GM21423 (cell line): Measurements from ENCODE around the gene ZNF20.

Experiments used
- ATAC-seq: cut with Tn5 transposase; IDR thresholded peaks from one replicate; pipeline ENCODE4 v1.9.1; 2021; ENCODE audit warnings: mild to moderate bottlenecking, moderate library complexity; ENCODE audit not compliant: unreplicated experiment

The ZNF20 gene

GRCh38 chr19:12139885-12140544 lies at the start of gene ZNF20:
Gene ZNF20 (minus strand): TSS chr19:12140350. CDS start chr19:12140182, 168 bp downstream.
- ATAC-seq = peak; percentile 84

GRCh38 chr19:12187625-12188024 lies 47.5 kb upstream of the ZNF20 start:
- ATAC-seq = no peak

- ATAC-seq = no peak
These were observed 40.2 kb upstream of the ZNF20 start for GRCh38 chr19:12180377-12180776.

- no peak for ATAC-seq
These were observed 26.5 kb upstream of the ZNF20 start for GRCh38 chr19:12166626-12167025.

GRCh38 chr19:12163826-12164225 lies 23.7 kb upstream of the ZNF20 start:
- ATAC-seq = no peak

GRCh38 chr19:12162882-12163806 lies 23.0 kb upstream of the ZNF20 start, which contains the start of gene ZNF136:
Gene ZNF136 (plus strand): TSS chr19:12163096. CDS start chr19:12163204, 108 bp downstream.
- peak; percentile 97 for ATAC-seq

- ATAC-seq = peak; percentile 12
These were observed 22.3 kb upstream of the ZNF20 start for GRCh38 chr19:12162513-12162881.

- ATAC-seq = no peak
These were observed 19.7 kb upstream of the ZNF20 start for GRCh38 chr19:12159773-12160414.

- peak; percentile 71 for ATAC-seq
These were observed 16.3 kb upstream of the ZNF20 start, which contains the start of gene ZNF625 for GRCh38 chr19:12156223-12157058. Gene ZNF625 (minus strand): TSS chr19:12156734. CDS start chr19:12156558, 176 bp downstream.

GRCh38 chr19:12155324-12155860 lies 15.2 kb upstream of the ZNF20 start:
- no peak for ATAC-seq

GRCh38 chr19:12145348-12145747 lies 5.2 kb upstream of the ZNF20 start:
- ATAC-seq = no peak

GRCh38 chr19:12141405-12141736 lies 1.2 kb upstream of the ZNF20 start:
- no peak for ATAC-seq

- no peak for ATAC-seq
These were observed 625 bp upstream of the ZNF20 start for GRCh38 chr19:12140545-12141404.

- no peak for ATAC-seq
These were observed 881 bp downstream of the ZNF20 start for GRCh38 chr19:12139269-12139668.

GRCh38 chr19:12137221-12137940 lies 2.8 kb downstream of the ZNF20 start:
- ATAC-seq = no peak

- no peak for ATAC-seq
These were observed 7.1 kb downstream of the ZNF20 start for GRCh38 chr19:12133069-12133468.

- ATAC-seq = no peak
These were observed 13.4 kb downstream of the ZNF20 start for GRCh38 chr19:12126707-12127106.

- ATAC-seq = no peak
These were observed 22.8 kb downstream of the ZNF20 start for GRCh38 chr19:12117201-12117970.
